Measurements from ENCODE around the gene PPIF.

PPIF gene

DNA sequence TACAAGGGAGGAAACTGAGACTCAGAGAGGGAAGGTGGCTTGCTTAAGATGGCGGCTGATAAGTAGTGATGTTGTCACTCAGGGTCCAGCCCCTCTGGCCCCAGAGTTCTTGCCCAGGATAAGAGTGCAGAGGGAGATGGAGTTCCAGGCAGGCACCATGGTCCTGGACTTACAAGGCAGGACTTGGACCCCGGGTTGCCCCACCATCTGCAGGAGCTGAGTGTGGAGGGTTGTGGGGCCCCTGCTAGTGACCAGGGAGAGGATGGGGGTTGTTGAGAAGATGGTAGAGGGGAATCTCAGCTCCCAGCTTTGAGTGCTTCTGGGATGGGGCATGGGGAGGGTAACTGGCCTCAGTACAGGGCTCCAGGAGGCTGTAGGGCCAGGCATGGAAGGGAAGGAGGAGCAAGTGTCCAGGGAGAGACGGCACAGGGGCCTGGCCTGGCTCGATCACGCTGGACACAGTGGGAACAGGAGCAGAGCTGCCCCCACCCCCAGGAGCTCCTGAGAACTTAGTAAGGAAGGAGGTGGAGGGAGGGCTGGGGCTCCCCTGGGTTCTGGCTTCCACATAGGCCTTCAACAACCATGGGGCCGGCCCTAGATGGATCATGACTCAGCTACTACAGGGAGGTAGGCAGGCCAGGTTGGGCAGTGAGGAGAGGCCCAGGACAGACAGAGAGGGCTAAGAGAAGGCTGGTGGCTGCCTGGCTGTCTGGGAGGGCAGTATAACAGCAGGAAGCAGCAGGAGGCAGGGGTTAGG is 28.2 kb downstream of the PPIF start:
- Histone ChIP-seq H3K4me3 (replicated peaks; ENCODE audit: insufficient read depth, low read length) (no peak overlapping the region), H3K27ac (replicated peaks) (no peak overlapping the region), H3K27me3 (ENCODE audit: insufficient read depth, poor library complexity, severe bottlenecking) (no peaks in the 10 kb centered on the region)
- TF ChIP-seq, protein P1, sequence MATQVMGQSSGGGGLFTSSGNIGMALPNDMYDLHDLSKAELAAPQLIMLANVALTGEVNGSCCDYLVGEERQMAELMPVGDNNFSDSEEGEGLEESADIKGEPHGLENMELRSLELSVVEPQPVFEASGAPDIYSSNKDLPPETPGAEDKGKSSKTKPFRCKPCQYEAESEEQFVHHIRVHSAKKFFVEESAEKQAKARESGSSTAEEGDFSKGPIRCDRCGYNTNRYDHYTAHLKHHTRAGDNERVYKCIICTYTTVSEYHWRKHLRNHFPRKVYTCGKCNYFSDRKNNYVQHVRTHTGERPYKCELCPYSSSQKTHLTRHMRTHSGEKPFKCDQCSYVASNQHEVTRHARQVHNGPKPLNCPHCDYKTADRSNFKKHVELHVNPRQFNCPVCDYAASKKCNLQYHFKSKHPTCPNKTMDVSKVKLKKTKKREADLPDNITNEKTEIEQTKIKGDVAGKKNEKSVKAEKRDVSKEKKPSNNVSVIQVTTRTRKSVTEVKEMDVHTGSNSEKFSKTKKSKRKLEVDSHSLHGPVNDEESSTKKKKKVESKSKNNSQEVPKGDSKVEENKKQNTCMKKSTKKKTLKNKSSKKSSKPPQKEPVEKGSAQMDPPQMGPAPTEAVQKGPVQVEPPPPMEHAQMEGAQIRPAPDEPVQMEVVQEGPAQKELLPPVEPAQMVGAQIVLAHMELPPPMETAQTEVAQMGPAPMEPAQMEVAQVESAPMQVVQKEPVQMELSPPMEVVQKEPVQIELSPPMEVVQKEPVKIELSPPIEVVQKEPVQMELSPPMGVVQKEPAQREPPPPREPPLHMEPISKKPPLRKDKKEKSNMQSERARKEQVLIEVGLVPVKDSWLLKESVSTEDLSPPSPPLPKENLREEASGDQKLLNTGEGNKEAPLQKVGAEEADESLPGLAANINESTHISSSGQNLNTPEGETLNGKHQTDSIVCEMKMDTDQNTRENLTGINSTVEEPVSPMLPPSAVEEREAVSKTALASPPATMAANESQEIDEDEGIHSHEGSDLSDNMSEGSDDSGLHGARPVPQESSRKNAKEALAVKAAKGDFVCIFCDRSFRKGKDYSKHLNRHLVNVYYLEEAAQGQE (IDR thresholded peaks at IDR 0.05; ENCODE audit: insufficient replicate concordance, low read depth): no peak
- TF ChIP-seq SPI1 (IDR thresholded peaks at IDR 0.05; ENCODE audit: borderline replicate concordance, low read depth): no peak
- TF ChIP-seq, protein P2, sequence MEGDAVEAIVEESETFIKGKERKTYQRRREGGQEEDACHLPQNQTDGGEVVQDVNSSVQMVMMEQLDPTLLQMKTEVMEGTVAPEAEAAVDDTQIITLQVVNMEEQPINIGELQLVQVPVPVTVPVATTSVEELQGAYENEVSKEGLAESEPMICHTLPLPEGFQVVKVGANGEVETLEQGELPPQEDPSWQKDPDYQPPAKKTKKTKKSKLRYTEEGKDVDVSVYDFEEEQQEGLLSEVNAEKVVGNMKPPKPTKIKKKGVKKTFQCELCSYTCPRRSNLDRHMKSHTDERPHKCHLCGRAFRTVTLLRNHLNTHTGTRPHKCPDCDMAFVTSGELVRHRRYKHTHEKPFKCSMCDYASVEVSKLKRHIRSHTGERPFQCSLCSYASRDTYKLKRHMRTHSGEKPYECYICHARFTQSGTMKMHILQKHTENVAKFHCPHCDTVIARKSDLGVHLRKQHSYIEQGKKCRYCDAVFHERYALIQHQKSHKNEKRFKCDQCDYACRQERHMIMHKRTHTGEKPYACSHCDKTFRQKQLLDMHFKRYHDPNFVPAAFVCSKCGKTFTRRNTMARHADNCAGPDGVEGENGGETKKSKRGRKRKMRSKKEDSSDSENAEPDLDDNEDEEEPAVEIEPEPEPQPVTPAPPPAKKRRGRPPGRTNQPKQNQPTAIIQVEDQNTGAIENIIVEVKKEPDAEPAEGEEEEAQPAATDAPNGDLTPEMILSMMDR (IDR thresholded peaks at IDR 0.05; ENCODE audit: insufficient read depth, low read length): no peak
- TF ChIP-seq GABPA (IDR thresholded peaks at IDR 0.05; ENCODE audit: low read depth): no peak
- TF ChIP-seq POLR2AphosphoS5 (IDR thresholded peaks at IDR 0.05; ENCODE audit: low read depth): no peak
- DNase-seq (ENCODE audit: low read depth in 1 of 2, low spot score in 1 of 2): no peak

DNA sequence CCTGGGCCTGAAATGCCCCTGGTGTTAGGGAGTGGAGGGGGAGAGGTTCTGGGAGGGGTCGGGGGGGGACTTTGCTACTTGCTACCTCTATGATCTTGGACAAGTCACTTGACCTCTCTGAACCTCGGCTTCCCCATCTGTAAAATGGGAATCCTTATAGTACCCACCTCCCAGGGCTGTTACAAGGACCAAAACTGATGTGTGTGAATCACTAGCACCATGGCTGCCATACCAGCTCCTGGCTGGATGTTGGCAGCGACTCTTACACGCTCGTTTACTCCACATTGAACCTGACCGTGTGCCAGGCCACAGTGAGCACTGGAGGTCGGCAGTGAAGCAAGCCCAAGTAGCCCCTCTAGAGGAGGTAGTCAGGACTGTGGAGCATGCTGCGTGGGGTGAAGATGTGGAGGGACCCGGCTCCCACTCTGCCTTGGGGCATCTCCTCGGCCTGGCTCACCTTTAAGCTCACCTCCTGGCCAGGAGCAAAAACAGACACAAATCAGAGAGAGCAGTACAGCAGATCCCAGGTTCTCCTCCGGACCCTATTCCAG is 28.9 kb downstream of the PPIF start:
- H3K27me3 ChIP-seq (ENCODE audit: insufficient read depth, poor library complexity, severe bottlenecking): no peaks in the 10 kb centered on the region
- no peak for DNase-seq (ENCODE audit: low read depth in 1 of 2, low spot score in 1 of 2)
- TF ChIP-seq GABPA (IDR thresholded peaks at IDR 0.05; ENCODE audit: low read depth): no peak
- TF ChIP-seq, protein P1 (IDR thresholded peaks at IDR 0.05; ENCODE audit: insufficient replicate concordance, low read depth): no peak
- TF ChIP-seq SPI1 (IDR thresholded peaks at IDR 0.05; ENCODE audit: borderline replicate concordance, low read depth): no peak
- no peak for TF ChIP-seq POLR2AphosphoS5 (IDR thresholded peaks at IDR 0.05; ENCODE audit: low read depth)
- TF ChIP-seq, protein P2 (IDR thresholded peaks at IDR 0.05; ENCODE audit: insufficient read depth, low read length): no peak
- H3K4me3 ChIP-seq (replicated peaks; ENCODE audit: insufficient read depth, low read length): no peak overlapping the region
- H3K27ac ChIP-seq (replicated peaks): no peak overlapping the region

DNA sequence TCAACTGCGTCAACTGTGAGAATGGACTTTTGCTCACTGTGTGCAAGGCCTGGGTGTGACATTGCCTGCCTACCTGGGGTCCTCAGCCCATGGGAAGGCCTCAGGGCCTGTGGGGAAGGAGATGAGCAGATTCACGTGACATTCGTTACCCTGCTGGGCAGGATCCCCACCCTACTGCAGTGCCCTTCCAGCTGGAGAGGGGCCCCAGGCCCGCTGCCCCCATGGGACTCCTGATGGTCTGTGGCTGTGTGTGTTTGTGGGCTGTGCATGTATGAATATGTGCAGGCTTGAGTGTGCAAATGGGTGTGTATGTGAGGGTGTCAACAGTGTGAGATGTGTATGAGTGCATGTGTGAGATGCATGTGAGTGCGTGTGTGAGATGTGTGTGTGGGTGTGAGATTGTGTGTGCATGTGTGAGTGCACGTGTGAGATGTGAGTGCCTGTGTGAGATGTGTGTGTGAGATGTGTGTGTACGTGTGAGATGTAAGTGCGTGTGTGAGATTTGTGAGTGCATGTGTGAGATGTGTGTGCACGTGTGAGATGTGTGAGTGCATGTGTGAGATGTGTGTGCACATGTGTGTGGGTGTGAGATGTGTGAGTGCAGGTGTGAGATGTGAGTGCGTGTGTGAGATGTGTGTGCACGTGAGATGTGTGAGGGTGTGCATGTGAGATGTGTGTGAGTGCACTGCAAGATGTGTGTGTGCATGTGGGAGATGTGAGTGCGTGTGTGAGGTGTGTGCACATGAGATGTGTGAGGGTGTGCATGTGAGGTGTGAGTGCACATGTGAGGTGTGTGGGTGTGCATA is 29.7 kb downstream of the PPIF start:
- no peak overlapping the region for H3K4me3 ChIP-seq (replicated peaks; ENCODE audit: insufficient read depth, low read length)
- TF ChIP-seq SPI1 (IDR thresholded peaks at IDR 0.05; ENCODE audit: borderline replicate concordance, low read depth) (no peak), GABPA (IDR thresholded peaks at IDR 0.05; ENCODE audit: low read depth) (no peak), POLR2AphosphoS5 (IDR thresholded peaks at IDR 0.05; ENCODE audit: low read depth) (no peak)
- TF ChIP-seq, protein P2 (IDR thresholded peaks at IDR 0.05; ENCODE audit: insufficient read depth, low read length): no peak
- TF ChIP-seq, protein P1 (IDR thresholded peaks at IDR 0.05; ENCODE audit: insufficient replicate concordance, low read depth): no peak
- DNase-seq (ENCODE audit: low read depth in 1 of 2, low spot score in 1 of 2): no peak

More for the DNA sequence above, 29.7 kb downstream of the PPIF start:
- Histone ChIP-seq H3K27ac (replicated peaks) (no peak overlapping the region), H3K27me3 (ENCODE audit: insufficient read depth, poor library complexity, severe bottlenecking) (no peaks in the 10 kb centered on the region)

Data from HL-60 (cell line).